Mesendoderm (in vitro differentiated cells): Measurements from ENCODE around the gene AMH.

Experiments
- DNase-seq: peaks from one replicate; pipeline ENCODE4 v3.0.0; 2013
- H2AK5ac ChIP-seq: 2 replicates; pipeline ENCODE4 v1.6.1; 2013; ENCODE audit warnings: low read length, inconsistent platforms
- H2BK120ac ChIP-seq: 2 replicates; pipeline ENCODE4 v1.6.1; 2013; ENCODE audit warnings: low read depth, mild to moderate bottlenecking, low read length, moderate library complexity, mixed read lengths
- H2BK15ac ChIP-seq: replicated peaks from 2 replicates; pipeline ENCODE4 v1.6.1; 2013; ENCODE audit warnings: low read depth, mild to moderate bottlenecking, moderate library complexity
- H2BK5ac ChIP-seq: 2 replicates; pipeline ENCODE4 v1.6.1; 2013; ENCODE audit warnings: low read length, inconsistent platforms
- H3K18ac ChIP-seq: 2 replicates; pipeline ENCODE4 v1.6.1; 2013; ENCODE audit warnings: mild to moderate bottlenecking, low read length, mixed read lengths
- H3K23ac ChIP-seq: one replicate; pipeline ENCODE4 v1.6.1; 2013; ENCODE audit warnings: low read length
- H3K27ac ChIP-seq: 2 replicates; pipeline ENCODE4 v1.5.1; 2013; ENCODE audit warnings: low read depth, mild to moderate bottlenecking, inconsistent platforms, low read length, moderate library complexity
- H3K27me3 ChIP-seq: 2 replicates; pipeline ENCODE4 v1.6.1; 2013; ENCODE audit warnings: low read length, control low read depth, mild to moderate bottlenecking, inconsistent platforms; ENCODE audit not compliant: insufficient read depth, poor library complexity
- H3K36me3 ChIP-seq: 2 replicates; pipeline ENCODE4 v1.6.1; 2013; ENCODE audit warnings: low read length, inconsistent platforms; ENCODE audit not compliant: control insufficient read depth, insufficient read depth
- H3K4ac ChIP-seq: one replicate; pipeline ENCODE4 v1.6.1; 2013; ENCODE audit warnings: low read depth, mild to moderate bottlenecking, low read length, moderate library complexity
- H3K4me1 ChIP-seq: 2 replicates; pipeline ENCODE4 v1.6.1; 2013; ENCODE audit warnings: low read depth, low read length, inconsistent platforms; ENCODE audit not compliant: control insufficient read depth
- H3K4me2 ChIP-seq: 2 replicates; pipeline ENCODE4 v1.6.1; 2013; ENCODE audit warnings: low read length
- H3K4me3 ChIP-seq: 2 replicates; pipeline ENCODE4 v1.5.1; 2013; ENCODE audit warnings: mild to moderate bottlenecking, low read length
- H3K56ac ChIP-seq: one replicate; pipeline ENCODE4 v1.6.1; 2013; ENCODE audit warnings: low read length
- H3K79me1 ChIP-seq: 2 replicates; pipeline ENCODE4 v1.6.1; 2013; ENCODE audit warnings: low read length, inconsistent platforms
- H3K79me2 ChIP-seq: 2 replicates; pipeline ENCODE4 v1.6.1; 2013; ENCODE audit warnings: mild to moderate bottlenecking, low read length; ENCODE audit not compliant: control insufficient read depth, insufficient read depth
- H3K9ac ChIP-seq: 2 replicates; pipeline ENCODE4 v1.6.1; 2013; ENCODE audit warnings: low read length, inconsistent platforms
- H4K5ac ChIP-seq: one replicate; pipeline ENCODE4 v1.6.1; 2013; ENCODE audit warnings: low read length
- H4K8ac ChIP-seq: one replicate; pipeline ENCODE4 v1.6.1; 2013; ENCODE audit warnings: low read depth, mild to moderate bottlenecking, control low read depth, low read length, moderate library complexity
- WGBS: extraction: QIAGEN DNeasy Blood & Tissue Kit; methylation state at CpG from one replicate; pipeline ENCODE4 v1.1.7; 2013; ENCODE audit warnings: low lambda C conversion rate, missing lambda C conversion rate; ENCODE audit not compliant: insufficient coverage; ENCODE audit errors: extremely low coverage; 5-methylcytosine and 5-hydroxymethylcytosine counted together

The AMH gene

DNA sequence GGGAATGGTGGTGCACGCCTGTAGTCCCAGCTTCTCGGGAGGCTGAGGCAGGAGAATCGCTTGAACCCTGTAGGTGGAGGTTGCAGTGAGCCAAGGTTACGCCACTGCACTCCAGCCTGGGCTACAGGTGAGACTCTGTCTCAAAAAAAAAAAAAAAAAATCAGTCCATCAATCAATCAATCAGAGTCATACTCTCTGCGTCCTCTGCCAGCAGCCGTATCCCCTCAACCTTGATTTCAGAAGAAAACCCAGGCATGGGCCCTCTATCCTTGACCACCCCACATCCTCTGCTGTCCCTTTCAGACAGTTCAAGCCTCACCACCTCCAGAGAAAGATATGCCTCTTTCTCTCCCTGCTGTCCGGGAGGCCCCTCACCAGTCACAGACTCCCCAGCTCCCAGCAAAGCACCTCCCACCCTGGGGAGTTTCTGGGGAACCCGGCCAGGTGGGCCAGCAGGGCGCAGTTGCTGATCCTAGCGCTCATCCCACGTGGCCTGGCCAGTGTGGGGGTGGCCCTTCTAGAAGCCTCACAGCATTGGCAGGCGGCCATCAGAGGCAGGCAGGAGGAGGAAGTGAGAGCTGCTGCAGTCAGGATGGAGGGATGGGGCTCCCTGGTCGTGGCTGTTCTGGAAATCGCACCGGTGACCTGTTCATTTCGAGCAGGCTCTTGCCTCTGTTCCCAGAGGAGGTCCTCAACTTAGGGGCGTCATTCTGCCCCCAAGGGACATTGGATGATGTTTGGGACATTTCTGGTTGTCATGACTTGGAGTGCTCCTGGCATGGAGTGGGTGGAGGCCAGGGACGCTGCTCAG lies 17.3 kb downstream of the AMH start:
- H3K27me3 ChIP-seq, result no peaks in the 10 kb centered on the region
- WGBS, result no CpG with 5 or more reads among the region's 18 CpGs
- H3K23ac ChIP-seq, result peak overlapping the region; percentile 66
- H2AK5ac ChIP-seq, result no peak overlapping the region
- H3K79me1 ChIP-seq, result no peaks in the 10 kb centered on the region
- no peaks in the 10 kb centered on the region for H3K36me3 ChIP-seq
- no peak overlapping the region for H2BK5ac ChIP-seq
- H3K27ac ChIP-seq, result no peak overlapping the region
- H3K4me3 ChIP-seq, result no peak overlapping the region
- no peak for DNase-seq
- H3K18ac ChIP-seq, result no peak overlapping the region
- H4K5ac ChIP-seq, result no peak overlapping the region
- H3K79me2 ChIP-seq, result peaks cover 20% of the 10 kb centered on the region
- H3K9ac ChIP-seq, result no peak overlapping the region
- no peaks in the 10 kb centered on the region for H3K4me1 ChIP-seq
- H4K8ac ChIP-seq, result no peak overlapping the region
- H3K4ac ChIP-seq, result no peak overlapping the region
- no peak overlapping the region for H2BK120ac ChIP-seq
- H3K56ac ChIP-seq, result peak overlapping the region; percentile 15
- no peak overlapping the region for H3K4me2 ChIP-seq
- H2BK15ac ChIP-seq, result no peak overlapping the region

DNA sequence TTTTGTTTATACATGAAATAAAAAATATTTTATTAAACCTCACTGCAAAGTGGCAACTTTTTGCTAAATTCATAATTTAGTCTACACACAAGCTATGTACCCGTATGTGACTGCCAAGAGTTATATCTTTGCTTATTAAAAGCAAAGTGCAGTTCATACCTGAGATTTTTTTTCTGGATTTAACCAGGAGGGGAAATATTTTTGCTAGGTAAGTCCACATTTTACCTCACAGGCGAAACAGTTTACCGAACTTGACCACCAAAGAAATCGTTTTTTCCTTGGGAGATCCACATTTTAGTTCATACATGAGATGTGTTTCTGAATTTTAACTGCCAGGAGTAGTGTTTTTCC lies 19.3 kb downstream of the AMH start:
- H3K56ac ChIP-seq, result no peak overlapping the region
- H2BK120ac ChIP-seq, result no peak overlapping the region
- H2BK15ac ChIP-seq, result no peak overlapping the region
- peaks cover 2% of the 10 kb centered on the region for H3K79me1 ChIP-seq
- H3K18ac ChIP-seq, result no peak overlapping the region
- H3K27me3 ChIP-seq, result no peaks in the 10 kb centered on the region
- H4K8ac ChIP-seq, result no peak overlapping the region
- H3K4me2 ChIP-seq, result no peak overlapping the region
- no peak overlapping the region for H4K5ac ChIP-seq
- H3K23ac ChIP-seq, result no peak overlapping the region
- H3K36me3 ChIP-seq, result peaks cover 5% of the 10 kb centered on the region
- no peaks in the 10 kb centered on the region for H3K4me1 ChIP-seq
- no peak for DNase-seq
- H3K79me2 ChIP-seq, result peaks cover 32% of the 10 kb centered on the region
- no CpG with 5 or more reads among the region's 4 CpGs for WGBS
- no peak overlapping the region for H2BK5ac ChIP-seq
- H3K4ac ChIP-seq, result no peak overlapping the region
- no peak overlapping the region for H2AK5ac ChIP-seq
- H3K4me3 ChIP-seq, result no peak overlapping the region
- no peak overlapping the region for H3K27ac ChIP-seq
- no peak overlapping the region for H3K9ac ChIP-seq

DNA sequence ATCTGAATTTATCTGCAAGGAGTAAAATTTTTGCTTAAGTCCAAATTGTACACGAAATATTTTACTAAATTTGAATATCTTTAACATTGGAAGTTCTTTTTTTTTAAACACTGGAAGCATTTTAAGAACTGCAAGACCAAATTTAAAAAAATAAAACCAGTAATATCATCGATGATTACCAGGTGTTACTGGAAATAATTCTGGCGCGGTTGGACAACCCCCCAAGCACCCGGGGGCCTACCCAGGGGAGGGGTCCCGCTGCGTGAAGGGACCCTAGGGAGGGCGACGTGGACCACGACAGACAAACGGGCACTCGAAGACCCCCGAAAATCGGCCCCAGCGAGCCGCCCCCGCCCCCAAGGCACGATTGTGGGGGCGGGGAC lies 19.7 kb downstream of the AMH start:
- peaks cover 2% of the 10 kb centered on the region for H3K79me1 ChIP-seq
- H3K27me3 ChIP-seq, result no peaks in the 10 kb centered on the region
- H4K8ac ChIP-seq, result no peak overlapping the region
- H3K4me3 ChIP-seq, result peak overlapping the region; percentile 79
- no peak overlapping the region for H3K18ac ChIP-seq
- H3K4ac ChIP-seq, result no peak overlapping the region
- no peak overlapping the region for H4K5ac ChIP-seq
- H2BK120ac ChIP-seq, result no peak overlapping the region
- no peak overlapping the region for H2AK5ac ChIP-seq
- WGBS, result no CpG with 5 or more reads among the region's 19 CpGs
- peak overlapping the region; percentile 89 for H3K9ac ChIP-seq
- H3K4me2 ChIP-seq, result peak overlapping the region; percentile 56
- H3K56ac ChIP-seq, result peak overlapping the region; percentile 91
- no peak overlapping the region for H3K23ac ChIP-seq
- H2BK5ac ChIP-seq, result no peak overlapping the region
- H3K4me1 ChIP-seq, result no peaks in the 10 kb centered on the region
- no peak overlapping the region for H3K27ac ChIP-seq
- H2BK15ac ChIP-seq, result no peak overlapping the region
- peaks cover 5% of the 10 kb centered on the region for H3K36me3 ChIP-seq
- no peak for DNase-seq
- H3K79me2 ChIP-seq, result peaks cover 32% of the 10 kb centered on the region

DNA sequence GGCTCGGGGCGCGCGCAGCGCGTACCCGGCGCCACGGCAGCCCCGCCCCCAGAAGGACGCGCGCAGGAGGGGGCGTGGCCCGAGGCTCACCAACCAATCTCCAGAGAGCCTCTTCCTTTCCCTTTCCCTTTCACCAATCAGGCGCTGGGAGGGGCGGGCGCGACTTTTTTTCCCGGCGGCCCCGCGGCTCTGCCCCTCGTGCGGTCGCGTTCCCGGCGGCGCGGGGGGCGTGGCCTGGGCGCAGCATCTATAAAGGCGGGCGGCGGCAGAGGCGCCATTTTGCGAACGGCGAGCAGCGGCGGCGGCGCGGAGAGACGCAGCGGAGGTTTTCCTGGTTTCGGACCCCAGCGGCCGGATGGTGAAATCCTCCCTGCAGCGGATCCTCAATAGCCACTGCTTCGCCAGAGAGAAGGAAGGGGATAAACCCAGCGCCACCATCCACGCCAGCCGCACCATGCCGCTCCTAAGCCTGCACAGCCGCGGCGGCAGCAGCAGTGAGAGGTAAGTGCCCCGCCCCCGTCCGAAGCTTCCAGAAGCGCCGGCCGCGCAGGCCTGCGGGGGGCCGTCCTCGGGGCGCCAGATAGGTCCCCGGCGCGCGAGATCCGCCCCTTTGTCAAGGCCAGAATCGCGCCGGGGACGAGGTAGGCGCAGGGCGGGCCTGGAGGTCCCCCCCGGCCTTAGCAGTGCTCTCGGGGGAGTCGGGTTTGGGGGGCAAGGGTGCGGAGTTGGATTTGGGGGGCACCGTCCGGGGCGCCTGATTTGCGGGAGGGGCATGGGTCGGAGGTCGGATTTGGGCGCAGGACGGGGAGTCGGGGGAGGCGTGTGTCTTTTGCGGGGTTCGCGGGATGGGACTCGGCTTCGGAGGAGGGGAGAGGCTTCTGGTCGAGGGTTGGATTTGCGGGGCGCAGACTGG lies 20.4 kb downstream of the AMH start:
- Histone ChIP-seq H3K36me3 (peaks cover 5% of the 10 kb centered on the region), H3K23ac (peak overlapping the region; percentile 89), H2BK120ac (no peak overlapping the region), H3K27ac (peak overlapping the region; percentile 84), H3K9ac (peak overlapping the region; percentile 100), H4K5ac (no peak overlapping the region), H2AK5ac (peak overlapping the region; percentile 92), H3K4me3 (peak overlapping the region; percentile 100), H3K18ac (peak overlapping the region; percentile 69), H4K8ac (no peak overlapping the region), H2BK15ac (no peak overlapping the region), H3K56ac (peak overlapping the region; percentile 100), H3K4me1 (no peaks in the 10 kb centered on the region), H2BK5ac (no peak overlapping the region), H3K79me2 (peaks cover 38% of the 10 kb centered on the region), H3K79me1 (peaks cover 7% of the 10 kb centered on the region), H3K4me2 (no peak overlapping the region), H3K4ac (peak overlapping the region; percentile 77), H3K27me3 (no peaks in the 10 kb centered on the region)
- WGBS, result no CpG with 5 or more reads among the region's 103 CpGs
- peak; percentile 98 for DNase-seq

DNA sequence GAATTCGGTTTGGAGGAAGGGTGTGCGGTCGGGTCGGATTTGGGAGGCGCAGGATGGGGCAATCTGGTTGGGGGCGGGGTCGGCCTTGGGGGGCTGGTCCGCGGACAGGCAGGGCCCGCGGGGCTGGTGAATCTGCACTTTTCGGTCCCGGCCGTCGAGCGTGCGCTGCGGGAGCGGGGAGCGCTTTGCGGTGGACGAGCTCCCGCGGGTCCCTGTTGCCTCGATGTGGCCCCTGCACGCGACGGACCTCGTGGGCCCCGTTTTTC lies 21.0 kb downstream of the AMH start:
- no peak for DNase-seq
- Histone ChIP-seq H3K23ac (peak overlapping the region; percentile 89), H3K4me1 (no peaks in the 10 kb centered on the region), H3K4me2 (no peak overlapping the region), H3K56ac (peak overlapping the region; percentile 100), H3K79me1 (peaks cover 7% of the 10 kb centered on the region), H3K4me3 (peak overlapping the region; percentile 100), H4K5ac (no peak overlapping the region), H3K9ac (peak overlapping the region; percentile 100), H3K79me2 (peaks cover 38% of the 10 kb centered on the region), H3K4ac (peak overlapping the region; percentile 77), H3K27me3 (no peaks in the 10 kb centered on the region), H3K36me3 (peaks cover 5% of the 10 kb centered on the region), H3K18ac (peak overlapping the region; percentile 69), H3K27ac (peak overlapping the region; percentile 84), H4K8ac (no peak overlapping the region), H2AK5ac (no peak overlapping the region), H2BK15ac (no peak overlapping the region), H2BK5ac (no peak overlapping the region), H2BK120ac (no peak overlapping the region)
- no CpG with 5 or more reads among the region's 30 CpGs for WGBS
